Right lobe of liver (tissue), 4 donors: ENCODE results near the gene MBP.

Source experiments
- CTCF ChIP-seq, 4 donors: fragments of 200-600 bp in 3 of 4; fragments of 450-650 bp in 1 of 4; IDR thresholded peaks; one replicate each; pipeline versions ENCODE4 v1.5.1 to v1.8.0; 2016 to 2022; ENCODE audit warnings: antibody characterized with exemption in 4 of 4, mild to moderate bottlenecking in 2 of 4
- POLR2A ChIP-seq: fragments of 450-650 bp; IDR thresholded peaks from one replicate; pipeline ENCODE4 v1.6.1; 2017; ENCODE audit warnings: antibody characterized with exemption, mild to moderate bottlenecking
- donor health status: DM: no; HTN: no; CAD: no.
- donor health status: DM: no; HTN: no; CAD: no.
- donor health status: DM: no; HTN: yes; CAD: no.

DNA sequence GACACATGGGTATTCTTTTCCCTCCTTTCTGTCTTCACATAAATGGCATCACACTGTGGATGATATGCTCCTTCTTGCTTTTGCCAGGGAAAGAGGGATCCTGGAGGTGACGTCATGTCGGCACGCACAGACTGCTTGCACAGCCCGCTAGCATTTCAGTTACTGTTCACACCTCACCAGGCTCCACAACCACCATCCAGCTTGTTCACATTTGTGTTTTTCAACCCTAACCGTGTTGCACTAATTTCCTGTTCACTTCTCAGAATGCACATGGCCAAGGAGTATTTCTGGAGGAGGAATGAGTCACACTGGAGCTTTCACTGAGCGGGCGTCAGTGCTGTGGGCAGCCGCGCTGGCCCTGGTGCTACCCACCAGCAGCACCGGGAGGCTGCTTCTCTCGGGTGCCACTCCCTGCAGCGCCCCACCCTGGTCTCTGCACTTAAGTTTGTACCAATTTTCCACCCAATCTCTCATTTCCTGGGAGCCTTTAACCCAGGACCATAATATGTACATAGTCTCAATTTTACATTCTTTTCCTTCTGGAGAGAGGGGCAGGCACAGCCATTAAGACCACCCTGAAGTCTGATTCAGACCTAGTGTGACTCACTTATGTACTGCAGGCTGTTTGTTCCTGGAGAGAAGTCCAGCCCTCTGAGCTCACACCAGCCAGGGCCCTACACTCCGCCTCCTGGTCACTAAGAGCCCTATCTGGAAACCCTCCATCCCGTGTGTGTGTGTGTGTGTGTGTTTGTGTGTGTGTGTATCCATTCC, 65.1 kb downstream of the MBP start:
- TF ChIP-seq CTCF (IDR thresholded peaks at IDR 0.05) (no peak), POLR2A (no peak)
